Vagina (tissue), 2 donors: ENCODE data around the gene NUDT3. TPM values are rescaled to one million over a fixed set of nuclear protein-coding genes. Genes with fewer than 3 reads are reported as not detected.

Experiments
- DNase-seq, 2 donors: peaks; one replicate each; pipeline ENCODE4 v3.0.0-alpha.2; 2017; ENCODE audit errors: extremely low spot score in 2 of 2
- H3K27ac ChIP-seq: fragments of 200-600 bp; sonication (generic); one replicate; pipeline ENCODE4 v1.5.1; 2019
- H3K27me3 ChIP-seq: fragments of 200-600 bp; sonication (generic); one replicate; pipeline ENCODE4 v1.5.1; 2019
- H3K36me3 ChIP-seq, 2 donors: fragments of 200-600 bp; sonication (generic); one replicate each; pipeline ENCODE4 v1.5.1; 2017 to 2019
- H3K4me1 ChIP-seq: fragments of 200-600 bp; sonication (generic); one replicate; pipeline ENCODE4 v1.5.1; 2019
- H3K4me3 ChIP-seq, 2 donors: fragments of 200-600 bp; sonication (generic); 1 replicate in 1 of 2; 2 replicates in 1 of 2; pipeline ENCODE4 v1.5.1; 2016 to 2019
- H3K9me3 ChIP-seq: fragments of 200-600 bp; sonication (generic); one replicate; pipeline ENCODE4 v1.5.1; 2019
- POLR2A ChIP-seq, 2 donors: fragments of 450-650 bp; IDR thresholded peaks; one replicate each; pipeline ENCODE4 v1.6.1; 2017; ENCODE audit warnings: antibody characterized with exemption in 2 of 2, mild to moderate bottlenecking in 2 of 2, moderate library complexity in 2 of 2
- POLR2AphosphoS5 ChIP-seq, 2 donors: sonication (generic); formaldehyde crosslinking; IDR thresholded peaks; one replicate each; pipeline ENCODE4 v1.9.0; 2017; ENCODE audit warnings: antibody characterized with exemption in 2 of 2, mild to moderate bottlenecking in 2 of 2, low read depth in 1 of 2; ENCODE audit not compliant: insufficient read depth in 1 of 2
- intact Hi-C: fragments of 100-400 bp; cut with DNase I; formaldehyde crosslinking; loops from one replicate; pipeline ENCODE4 v1.15.1; 2023
- total RNA-seq: library from RNA; depleted of rRNA; stranded (reverse); fragments of >200 nt; gene quantifications from one replicate; pipeline ENCODE4 v1.2.3, GENCODE V29; 2016
- TF ChIP-seq, protein P1 (sequence below), 3 experiments: fragments of 450-650 bp in 2 of 3; fragments of 200-600 bp in 1 of 3; sonication (generic) in 1 of 3; IDR thresholded peaks; one replicate each; pipeline ENCODE4 v1.5.1; 2017 to 2019; ENCODE audit warnings: antibody characterized with exemption in 3 of 3, mild to moderate bottlenecking in 2 of 3, moderate library complexity in 2 of 3

The NUDT3 gene
- total RNA-seq: 27.0 TPM

GRCh38 chr6:34392497-34393190 lies at the start of gene NUDT3:
TSS of gene NUDT3 (minus strand) at chr6:34392669. CDS start at chr6:34392362, 307 bp downstream.
- Histone ChIP-seq H3K4me1 (peaks cover 26% of the 10 kb centered on the region), H3K27ac (peak within 1 kb of the TSS; percentile 92), H3K4me3 (peak within 1 kb of the TSS; percentile 78 to 90), H3K36me3 (no peaks in the 10 kb centered on the region), H3K27me3 (no peaks in the 10 kb centered on the region), H3K9me3 (no peaks in the 10 kb centered on the region)
- TF ChIP-seq POLR2AphosphoS5 (IDR thresholded peaks at IDR 0.05; ENCODE audit: insufficient read depth in 1 of 2, low read depth in 1 of 2) (peak; percentile 17 to 81), POLR2A (IDR thresholded peaks at IDR 0.05) (peak in 1 of 2 donors; percentile 75)
- TF ChIP-seq, protein P1, sequence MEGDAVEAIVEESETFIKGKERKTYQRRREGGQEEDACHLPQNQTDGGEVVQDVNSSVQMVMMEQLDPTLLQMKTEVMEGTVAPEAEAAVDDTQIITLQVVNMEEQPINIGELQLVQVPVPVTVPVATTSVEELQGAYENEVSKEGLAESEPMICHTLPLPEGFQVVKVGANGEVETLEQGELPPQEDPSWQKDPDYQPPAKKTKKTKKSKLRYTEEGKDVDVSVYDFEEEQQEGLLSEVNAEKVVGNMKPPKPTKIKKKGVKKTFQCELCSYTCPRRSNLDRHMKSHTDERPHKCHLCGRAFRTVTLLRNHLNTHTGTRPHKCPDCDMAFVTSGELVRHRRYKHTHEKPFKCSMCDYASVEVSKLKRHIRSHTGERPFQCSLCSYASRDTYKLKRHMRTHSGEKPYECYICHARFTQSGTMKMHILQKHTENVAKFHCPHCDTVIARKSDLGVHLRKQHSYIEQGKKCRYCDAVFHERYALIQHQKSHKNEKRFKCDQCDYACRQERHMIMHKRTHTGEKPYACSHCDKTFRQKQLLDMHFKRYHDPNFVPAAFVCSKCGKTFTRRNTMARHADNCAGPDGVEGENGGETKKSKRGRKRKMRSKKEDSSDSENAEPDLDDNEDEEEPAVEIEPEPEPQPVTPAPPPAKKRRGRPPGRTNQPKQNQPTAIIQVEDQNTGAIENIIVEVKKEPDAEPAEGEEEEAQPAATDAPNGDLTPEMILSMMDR (IDR thresholded peaks at IDR 0.05): peak; percentile 52 to 86 (median 59)
- intact Hi-C loops: loop anchor here (1.0 to 5.0 kb wide), 2 partner anchors 23 to 145 kb away; partner anchors contain the start of gene SMIM29
- peak in 1 of 2 donors; percentile 94 for DNase-seq

- TF ChIP-seq, protein P1 (IDR thresholded peaks at IDR 0.05): no peak
- TF ChIP-seq POLR2AphosphoS5 (IDR thresholded peaks at IDR 0.05; ENCODE audit: insufficient read depth in 1 of 2, low read depth in 1 of 2) (no peak), POLR2A (IDR thresholded peaks at IDR 0.05) (no peak)
- Histone ChIP-seq H3K27ac (no peak overlapping the region), H3K4me1 (no peaks in the 10 kb centered on the region), H3K27me3 (no peaks in the 10 kb centered on the region), H3K9me3 (no peaks in the 10 kb centered on the region), H3K36me3 (no peaks in the 10 kb centered on the region), H3K4me3 (no peak overlapping the region)
- DNase-seq: no peak
- intact Hi-C loops: no loop called here
Observed at GRCh38 chr6:34441526-34441925, 49.1 kb upstream of the NUDT3 start.

GRCh38 chr6:34439442-34439841 lies 47.0 kb upstream of the NUDT3 start:
- intact Hi-C loops: no loop called here
- Histone ChIP-seq H3K27ac (no peak overlapping the region), H3K4me3 (no peak overlapping the region), H3K9me3 (no peaks in the 10 kb centered on the region), H3K36me3 (no peaks in the 10 kb centered on the region), H3K27me3 (no peaks in the 10 kb centered on the region), H3K4me1 (no peaks in the 10 kb centered on the region)
- DNase-seq: no peak
- TF ChIP-seq POLR2AphosphoS5 (IDR thresholded peaks at IDR 0.05; ENCODE audit: insufficient read depth in 1 of 2, low read depth in 1 of 2): no peak
- TF ChIP-seq, protein P1 (IDR thresholded peaks at IDR 0.05): no peak

- Histone ChIP-seq H3K27ac (no peak overlapping the region), H3K4me1 (no peaks in the 10 kb centered on the region), H3K36me3 (no peaks in the 10 kb centered on the region), H3K27me3 (no peaks in the 10 kb centered on the region), H3K4me3 (no peak overlapping the region), H3K9me3 (no peaks in the 10 kb centered on the region)
- DNase-seq: no peak
- intact Hi-C loops: no loop called here
- TF ChIP-seq, protein P1 (IDR thresholded peaks at IDR 0.05): no peak
- TF ChIP-seq POLR2A (IDR thresholded peaks at IDR 0.05): no peak
- TF ChIP-seq POLR2AphosphoS5 (IDR thresholded peaks at IDR 0.05; ENCODE audit: insufficient read depth in 1 of 2, low read depth in 1 of 2): no peak
Observed at GRCh38 chr6:34438705-34439104, 46.2 kb upstream of the NUDT3 start.

GRCh38 chr6:34437644-34437970 lies 45.1 kb upstream of the NUDT3 start:
- H3K4me1 ChIP-seq: no peaks in the 10 kb centered on the region
- H3K27ac ChIP-seq: no peak overlapping the region
- no peaks in the 10 kb centered on the region for H3K36me3 ChIP-seq
- intact Hi-C loops: no loop called here
- no peak overlapping the region for H3K4me3 ChIP-seq
- TF ChIP-seq POLR2AphosphoS5 (IDR thresholded peaks at IDR 0.05; ENCODE audit: insufficient read depth in 1 of 2, low read depth in 1 of 2) (no peak), POLR2A (IDR thresholded peaks at IDR 0.05) (no peak)
- TF ChIP-seq, protein P1 (IDR thresholded peaks at IDR 0.05): no peak
- no peak for DNase-seq
- no peaks in the 10 kb centered on the region for H3K27me3 ChIP-seq
- H3K9me3 ChIP-seq: no peaks in the 10 kb centered on the region
